WERI-Rb-1 (cell line): Measurements from ENCODE around the gene OR2V1.

Source experiments
- DNase-seq: peaks from one replicate; pipeline ENCODE4 v3.0.0-alpha.2; 2020
- H3K27ac ChIP-seq: fragments of 250-450 bp; sonication (Bioruptor Pico); 2 replicates; pipeline ENCODE4 v1.5.1; 2020; ENCODE audit warnings: mild to moderate bottlenecking, moderate library complexity
- H3K27me3 ChIP-seq: fragments of 250-450 bp; sonication (Bioruptor Pico); 2 replicates; pipeline ENCODE4 v1.5.1; 2021; ENCODE audit warnings: mild to moderate bottlenecking, low read depth, moderate library complexity; ENCODE audit not compliant: insufficient read depth, severe bottlenecking
- H3K36me3 ChIP-seq: fragments of 250-450 bp; sonication (Bioruptor Pico); 2 replicates; pipeline ENCODE4 v1.5.1; 2020; ENCODE audit warnings: mild to moderate bottlenecking, moderate library complexity
- H3K4me3 ChIP-seq: 2 replicates; pipeline ENCODE4 v1.5.1; 2011; ENCODE audit warnings: low read depth, mild to moderate bottlenecking, control low read depth, low read length
- H3K9me3 ChIP-seq: fragments of 250-450 bp; sonication (Bioruptor Pico); 2 replicates; pipeline ENCODE4 v1.5.1; 2021; ENCODE audit warnings: mild to moderate bottlenecking, moderate library complexity; ENCODE audit not compliant: severe bottlenecking
- CTCF ChIP-seq: IDR thresholded peaks from 2 replicates; pipeline ENCODE4 v1.5.1; 2011; ENCODE audit warnings: low read depth, mild to moderate bottlenecking, control low read depth, inconsistent platforms, low read length

Gene OR2V1

GRCh38 chr5:181160152-181160754, 29.3 kb upstream of the OR2V1 start:
- peak; percentile 53 for DNase-seq

GRCh38 chr5:181159286-181160151, 28.6 kb upstream of the OR2V1 start:
- no peak overlapping the region for H3K4me3 ChIP-seq
- no peaks in the 10 kb centered on the region for H3K27me3 ChIP-seq
- no peaks in the 10 kb centered on the region for H3K36me3 ChIP-seq
- no peak overlapping the region for H3K27ac ChIP-seq
- TF ChIP-seq CTCF = peak; percentile 75
- peak; percentile 75 for DNase-seq
- H3K9me3 ChIP-seq = no peaks in the 10 kb centered on the region

More at GRCh38 chr5:181160152-181160754, 29.3 kb upstream of the OR2V1 start:
- Histone ChIP-seq H3K9me3 (no peaks in the 10 kb centered on the region), H3K36me3 (no peaks in the 10 kb centered on the region), H3K4me3 (peak overlapping the region; percentile 18), H3K27ac (no peak overlapping the region; the same call in 1 of the 2 replicates), H3K27me3 (no peaks in the 10 kb centered on the region)
- no peak for TF ChIP-seq CTCF

GRCh38 chr5:181158869-181159268, 27.9 kb upstream of the OR2V1 start:
- no peak for DNase-seq
- H3K27ac ChIP-seq = no peak overlapping the region
- no peaks in the 10 kb centered on the region for H3K27me3 ChIP-seq
- no peaks in the 10 kb centered on the region for H3K36me3 ChIP-seq
- no peak for TF ChIP-seq CTCF
- no peaks in the 10 kb centered on the region for H3K9me3 ChIP-seq
- H3K4me3 ChIP-seq = no peak overlapping the region

- no peak for TF ChIP-seq CTCF
Measured at GRCh38 chr5:181156758-181157157, 25.8 kb upstream of the OR2V1 start.

GRCh38 chr5:181153814-181154213, 22.8 kb upstream of the OR2V1 start:
- DNase-seq = no peak
- Histone ChIP-seq H3K27ac (no peak overlapping the region), H3K9me3 (no peaks in the 10 kb centered on the region), H3K27me3 (peaks cover 13% of the 10 kb centered on the region), H3K36me3 (no peaks in the 10 kb centered on the region), H3K4me3 (no peak overlapping the region)
- TF ChIP-seq CTCF = no peak

More at GRCh38 chr5:181156758-181157157, 25.8 kb upstream of the OR2V1 start:
- no peaks in the 10 kb centered on the region for H3K9me3 ChIP-seq
- H3K27me3 ChIP-seq = peaks cover 3% of the 10 kb centered on the region
- H3K36me3 ChIP-seq = no peaks in the 10 kb centered on the region
- no peak overlapping the region for H3K27ac ChIP-seq
- H3K4me3 ChIP-seq = no peak overlapping the region
- DNase-seq = no peak
